Thoracic aorta (tissue), 2 donors: ENCODE results near the gene ISCU. TPM values are rescaled to one million over a fixed set of nuclear protein-coding genes. Genes with fewer than 3 reads are reported as not detected.

Experiments
- ATAC-seq: fragments of 150-250 bp; one replicate; pipeline ENCODE4 v1.8.0; 2017; ENCODE audit warnings: low read depth; ENCODE audit not compliant: insufficient number of reproducible peaks, low FRiP score
- DNase-seq: peaks from one replicate; pipeline ENCODE4 v3.0.0-alpha.2; 2020; ENCODE audit warnings: low spot score
- H3K27ac ChIP-seq, 2 donors: fragments of 200-600 bp; sonication (generic); 1 replicate in 1 of 2; 2 replicates in 1 of 2; pipeline ENCODE4 v1.5.1; 2016; ENCODE audit warnings: mild to moderate bottlenecking in 2 of 2, moderate library complexity in 2 of 2
- H3K27me3 ChIP-seq: fragments of 200-600 bp; sonication (generic); replicated peaks from 2 replicates; pipeline ENCODE4 v1.6.0; 2016; ENCODE audit warnings: mild to moderate bottlenecking; ENCODE audit not compliant: insufficient read depth
- H3K36me3 ChIP-seq: fragments of 200-600 bp; sonication (generic); one replicate; pipeline ENCODE4 v1.5.1; 2016
- H3K4me1 ChIP-seq, 2 donors: fragments of 200-600 bp; sonication (generic); 1 replicate in 1 of 2; 2 replicates in 1 of 2; pipeline versions ENCODE4 v1.5.1 to v1.6.0; 2016; ENCODE audit warnings: low read depth in 2 of 2, mild to moderate bottlenecking in 1 of 2; ENCODE audit not compliant: control insufficient read depth in 1 of 2
- H3K4me3 ChIP-seq: fragments of 200-600 bp; sonication (generic); 2 replicates; pipeline ENCODE4 v1.5.1; 2016; ENCODE audit warnings: mild to moderate bottlenecking
- H3K9me3 ChIP-seq: fragments of 200-600 bp; sonication (generic); 2 replicates; pipeline ENCODE4 v1.5.1; 2016
- total RNA-seq, 2 donors: library from RNA; depleted of rRNA; stranded (reverse); fragments of >200 nt; gene quantifications; one replicate each; pipeline versions ENCODE4 v1.1.0 to v1.2.3, GENCODE V29; 2016
- TF ChIP-seq, protein P1 (sequence below): fragments of 200-600 bp; sonication (generic); IDR thresholded peaks from one replicate; pipeline ENCODE4 v1.5.1; 2019; ENCODE audit warnings: antibody characterized with exemption

ISCU gene
- total RNA-seq, 2 donors from 2014 or later, result 144 to 235 TPM

DNA sequence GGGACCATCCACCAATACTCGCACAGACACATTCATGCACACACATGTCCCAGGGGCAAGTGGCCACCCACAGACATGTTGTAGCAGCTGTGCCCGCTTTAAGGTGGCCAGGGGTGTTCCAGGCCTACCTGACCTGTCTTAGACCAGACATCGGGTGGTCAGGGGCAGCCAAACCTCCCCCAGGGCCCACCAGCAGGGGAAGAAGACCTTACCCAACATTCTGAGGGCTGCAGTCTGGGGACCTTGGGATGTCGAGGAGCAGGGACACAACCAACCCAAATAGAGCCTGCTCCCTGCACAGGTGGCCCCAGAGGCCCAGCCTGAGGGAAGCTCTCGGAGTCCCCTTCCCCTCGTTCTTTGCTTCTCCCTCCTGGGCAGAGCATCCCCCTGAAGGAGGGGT lies 37.1 kb downstream of the ISCU start:
- Histone ChIP-seq H3K4me3 (no peak overlapping the region), H3K9me3 (no peaks in the 10 kb centered on the region), H3K27ac (no peak overlapping the region), H3K4me1 (no peaks in the 10 kb centered on the region), H3K36me3 (no peaks in the 10 kb centered on the region), H3K27me3 (no peaks in the 10 kb centered on the region)
- DNase-seq (no peak), ATAC-seq (no peak)
- TF ChIP-seq, protein P1, sequence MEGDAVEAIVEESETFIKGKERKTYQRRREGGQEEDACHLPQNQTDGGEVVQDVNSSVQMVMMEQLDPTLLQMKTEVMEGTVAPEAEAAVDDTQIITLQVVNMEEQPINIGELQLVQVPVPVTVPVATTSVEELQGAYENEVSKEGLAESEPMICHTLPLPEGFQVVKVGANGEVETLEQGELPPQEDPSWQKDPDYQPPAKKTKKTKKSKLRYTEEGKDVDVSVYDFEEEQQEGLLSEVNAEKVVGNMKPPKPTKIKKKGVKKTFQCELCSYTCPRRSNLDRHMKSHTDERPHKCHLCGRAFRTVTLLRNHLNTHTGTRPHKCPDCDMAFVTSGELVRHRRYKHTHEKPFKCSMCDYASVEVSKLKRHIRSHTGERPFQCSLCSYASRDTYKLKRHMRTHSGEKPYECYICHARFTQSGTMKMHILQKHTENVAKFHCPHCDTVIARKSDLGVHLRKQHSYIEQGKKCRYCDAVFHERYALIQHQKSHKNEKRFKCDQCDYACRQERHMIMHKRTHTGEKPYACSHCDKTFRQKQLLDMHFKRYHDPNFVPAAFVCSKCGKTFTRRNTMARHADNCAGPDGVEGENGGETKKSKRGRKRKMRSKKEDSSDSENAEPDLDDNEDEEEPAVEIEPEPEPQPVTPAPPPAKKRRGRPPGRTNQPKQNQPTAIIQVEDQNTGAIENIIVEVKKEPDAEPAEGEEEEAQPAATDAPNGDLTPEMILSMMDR, result no peak

DNA sequence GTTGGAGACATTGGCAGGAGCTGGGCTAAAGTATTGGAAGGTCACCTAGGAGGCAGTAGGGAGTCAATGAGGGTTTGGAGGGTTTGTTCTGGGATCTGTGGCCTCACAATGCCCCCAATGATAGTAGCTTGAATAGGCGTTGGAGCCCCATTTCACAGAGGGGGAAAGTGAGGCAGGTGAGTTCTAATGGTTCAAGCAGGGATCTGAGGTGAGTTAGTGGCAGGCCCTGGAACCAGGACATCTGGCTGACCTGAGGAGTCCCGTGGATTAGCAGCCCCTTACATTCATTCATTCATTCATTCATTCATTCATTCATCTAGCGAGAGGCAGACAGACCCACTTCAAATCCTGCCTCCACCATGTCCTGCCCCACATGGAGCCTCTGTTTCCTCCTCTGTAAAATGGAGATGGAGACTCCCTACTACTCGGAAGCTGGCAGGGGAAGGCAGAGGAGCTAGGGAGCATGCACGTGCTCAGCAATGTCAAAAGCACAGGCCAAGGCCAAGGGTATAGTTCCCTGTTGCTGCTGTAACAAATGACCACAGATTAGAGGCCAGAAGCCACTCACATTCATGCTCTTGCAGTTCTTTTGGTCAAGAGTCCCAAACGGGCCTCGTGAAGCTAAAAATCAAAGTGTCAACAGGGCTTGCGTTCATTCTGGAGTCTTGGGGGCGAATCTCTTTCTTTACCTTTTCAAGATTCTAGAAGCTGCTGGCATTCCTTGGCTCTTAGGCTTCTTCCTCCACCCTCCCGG lies 37.7 kb downstream of the ISCU start:
- ATAC-seq (no peak), DNase-seq (no peak)
- Histone ChIP-seq H3K4me1 (no peaks in the 10 kb centered on the region), H3K4me3 (no peak overlapping the region), H3K27me3 (no peaks in the 10 kb centered on the region), H3K36me3 (no peaks in the 10 kb centered on the region), H3K27ac (no peak overlapping the region), H3K9me3 (no peaks in the 10 kb centered on the region)
- TF ChIP-seq, protein P1, result no peak

DNA sequence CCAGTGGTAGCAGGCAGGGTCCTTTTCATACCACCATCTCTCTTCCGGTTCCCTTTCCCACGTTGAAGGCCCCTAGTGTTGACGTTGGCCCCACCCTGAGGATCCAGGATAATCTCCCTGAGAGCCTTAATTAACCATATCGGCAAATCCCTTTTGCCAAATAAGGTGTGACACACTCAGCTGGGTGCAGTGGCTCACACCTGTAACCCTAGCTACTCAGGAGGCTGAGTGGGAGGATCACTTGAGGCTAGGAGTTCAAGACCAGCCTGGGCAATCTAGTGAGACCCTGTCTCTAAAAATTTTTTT lies 38.3 kb downstream of the ISCU start:
- Histone ChIP-seq H3K4me3 (no peak overlapping the region), H3K27ac (no peak overlapping the region), H3K27me3 (no peaks in the 10 kb centered on the region), H3K4me1 (no peaks in the 10 kb centered on the region), H3K36me3 (no peaks in the 10 kb centered on the region), H3K9me3 (no peaks in the 10 kb centered on the region)
- TF ChIP-seq, protein P1, result no peak
- no peak for ATAC-seq
- no peak for DNase-seq

DNA sequence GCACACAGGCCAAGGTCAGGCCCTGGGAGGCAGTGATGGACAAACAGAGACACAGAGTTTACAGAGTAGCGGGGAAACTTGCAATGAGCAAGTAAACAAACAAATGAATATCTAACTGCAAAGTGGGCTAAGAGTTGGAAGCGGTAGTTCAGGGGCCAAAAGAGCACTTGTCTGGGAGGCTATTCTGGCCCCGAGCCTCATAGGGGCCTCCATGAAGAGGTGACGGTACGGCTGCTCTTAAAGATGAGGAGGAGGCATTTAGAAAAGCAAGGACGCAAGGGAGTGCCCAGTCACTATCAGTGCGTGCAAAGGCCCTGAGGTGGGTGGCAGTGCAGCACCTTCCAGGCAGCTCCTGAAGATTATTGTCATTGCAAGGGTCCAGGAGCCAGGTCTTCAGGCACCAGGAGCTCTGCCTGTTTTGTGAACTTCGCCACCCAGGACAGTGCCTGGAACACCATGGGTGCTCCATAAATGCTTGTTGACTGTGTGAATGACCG lies 39.9 kb downstream of the ISCU start:
- DNase-seq, result no peak
- Histone ChIP-seq H3K4me1 (no peaks in the 10 kb centered on the region), H3K9me3 (no peaks in the 10 kb centered on the region), H3K27me3 (no peaks in the 10 kb centered on the region), H3K36me3 (no peaks in the 10 kb centered on the region), H3K4me3 (no peak overlapping the region), H3K27ac (no peak overlapping the region)
- TF ChIP-seq, protein P1, result no peak
- ATAC-seq, result no peak

DNA sequence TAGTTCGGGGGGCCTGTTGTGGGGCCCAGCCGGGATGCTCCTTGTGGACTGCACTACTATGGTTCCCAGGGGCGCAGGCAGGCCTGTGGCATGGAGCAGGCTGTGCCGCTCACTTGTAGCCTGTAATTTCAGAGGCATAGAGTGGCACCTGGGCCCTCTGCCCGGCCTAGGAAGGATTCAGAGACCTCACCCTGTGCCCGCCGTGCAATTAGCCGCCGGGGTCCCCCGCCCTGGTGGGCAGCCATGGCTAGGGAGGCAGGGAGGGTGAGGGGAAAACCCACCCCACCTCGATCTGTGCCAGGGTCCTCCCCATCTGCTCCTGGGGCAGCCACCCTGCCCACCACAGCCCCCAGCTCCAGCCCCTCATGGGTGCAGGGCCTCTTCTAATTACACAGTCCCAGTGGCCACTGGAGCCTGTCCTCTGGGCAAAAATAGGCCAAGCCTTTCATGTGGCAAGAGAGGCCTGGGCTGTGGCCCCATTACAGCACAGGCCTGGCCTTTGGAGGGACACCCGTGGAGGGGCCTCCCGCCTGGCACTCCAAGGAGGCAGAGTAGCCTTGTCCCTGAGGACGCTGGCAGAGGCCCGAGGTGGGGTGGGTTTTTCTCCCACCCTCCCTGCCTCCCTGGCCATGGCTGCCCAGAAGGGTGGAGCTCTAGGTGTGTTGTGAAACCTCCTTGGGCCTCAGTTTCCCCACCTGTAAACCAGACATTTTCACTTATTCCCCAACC lies 40.7 kb downstream of the ISCU start:
- Histone ChIP-seq H3K27me3 (no peaks in the 10 kb centered on the region), H3K9me3 (no peaks in the 10 kb centered on the region), H3K4me1 (no peaks in the 10 kb centered on the region), H3K27ac (no peak overlapping the region), H3K4me3 (no peak overlapping the region), H3K36me3 (no peaks in the 10 kb centered on the region)
- DNase-seq, result no peak
- TF ChIP-seq, protein P1, result no peak
- no peak for ATAC-seq
